ENCODE data around the gene NUP42.

- TF ChIP-seq YY1 (IDR thresholded peaks at IDR 0.05; ENCODE audit: low read depth) (peak; percentile 60), FOXM1 (IDR thresholded peaks at IDR 0.05; ENCODE audit: borderline replicate concordance, low read depth) (peak; percentile 49; the same call in 1 of the 2 replicates)
- TF ChIP-seq, protein P1, sequence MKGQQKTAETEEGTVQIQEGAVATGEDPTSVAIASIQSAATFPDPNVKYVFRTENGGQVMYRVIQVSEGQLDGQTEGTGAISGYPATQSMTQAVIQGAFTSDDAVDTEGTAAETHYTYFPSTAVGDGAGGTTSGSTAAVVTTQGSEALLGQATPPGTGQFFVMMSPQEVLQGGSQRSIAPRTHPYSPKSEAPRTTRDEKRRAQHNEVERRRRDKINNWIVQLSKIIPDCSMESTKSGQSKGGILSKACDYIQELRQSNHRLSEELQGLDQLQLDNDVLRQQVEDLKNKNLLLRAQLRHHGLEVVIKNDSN (IDR thresholded peaks at IDR 0.05): peak; percentile 46
Measured at GRCh38 chr7:23181684-23182553, at the start of gene NUP42.
